GM20431 (cell line): ENCODE data around the gene TRIM65.

Experiments used
- in situ Hi-C: fragments of 300-500 bp; cut with MseI, MboI; formaldehyde crosslinking; loops from one replicate; pipeline ENCODE4 v1.15.0; 2020; ENCODE audit warnings: low sequenced_read_pairs; ENCODE audit not compliant: unreplicated experiment

TRIM65 gene

GRCh38 chr17:75896415-75897159, at the start of gene TRIM65:
Gene TRIM65, minus strand, starts transcription at chr17:75896951. Its CDS starts 14 bp downstream, at chr17:75896937.
- in situ Hi-C loops: no loop called here

GRCh38 chr17:75945211-75945610, 48.5 kb upstream of the TRIM65 start:
- in situ Hi-C loops: no loop called here

- in situ Hi-C loops: no loop called here
Measured at GRCh38 chr17:75943491-75943890, 46.7 kb upstream of the TRIM65 start.

- in situ Hi-C loops: no loop called here
Measured at GRCh38 chr17:75942473-75942872, 45.7 kb upstream of the TRIM65 start.

GRCh38 chr17:75941442-75941819, 44.7 kb upstream of the TRIM65 start:
- in situ Hi-C loops: no loop called here

GRCh38 chr17:75940727-75941441, 44.1 kb upstream of the TRIM65 start, which contains the start of gene FBF1:
Gene FBF1, minus strand, starts transcription at chr17:75941042. Its CDS starts 2,893 bp downstream, at chr17:75938149.
- in situ Hi-C loops: no loop called here

- in situ Hi-C loops: no loop called here
Measured at GRCh38 chr17:75937652-75938051, 40.9 kb upstream of the TRIM65 start.

- in situ Hi-C loops: no loop called here
Measured at GRCh38 chr17:75933808-75934207, 37.1 kb upstream of the TRIM65 start.

GRCh38 chr17:75932852-75933251, 36.1 kb upstream of the TRIM65 start:
- in situ Hi-C loops: no loop called here

GRCh38 chr17:75931062-75931461, 34.3 kb upstream of the TRIM65 start:
- in situ Hi-C loops: no loop called here

- in situ Hi-C loops: no loop called here
Measured at GRCh38 chr17:75927286-75927922, 30.7 kb upstream of the TRIM65 start.

GRCh38 chr17:75926456-75926855, 29.7 kb upstream of the TRIM65 start:
- in situ Hi-C loops: no loop called here

GRCh38 chr17:75925912-75926311, 29.2 kb upstream of the TRIM65 start:
- in situ Hi-C loops: no loop called here

- in situ Hi-C loops: no loop called here
Measured at GRCh38 chr17:75925103-75925502, 28.4 kb upstream of the TRIM65 start.

- in situ Hi-C loops: no loop called here
Measured at GRCh38 chr17:75922963-75923874, 26.5 kb upstream of the TRIM65 start.

GRCh38 chr17:75922173-75922961, 25.6 kb upstream of the TRIM65 start:
- in situ Hi-C loops: no loop called here

GRCh38 chr17:75921596-75921995, 24.8 kb upstream of the TRIM65 start:
- in situ Hi-C loops: no loop called here

GRCh38 chr17:75920045-75920560, 23.4 kb upstream of the TRIM65 start:
- in situ Hi-C loops: no loop called here

- in situ Hi-C loops: no loop called here
Measured at GRCh38 chr17:75919611-75920010, 22.9 kb upstream of the TRIM65 start.
